Hindlimb muscle (tissue), 1 donor: ENCODE results near the gene FAM117A. TPM values are rescaled to one million over a fixed set of nuclear protein-coding genes. Genes with fewer than 3 reads are reported as not detected.
"Not testable (repeated sequence)": the region's sequence is repeated elsewhere in the genome, so short reads cannot be mapped to it uniquely, and the experiment has no call there.

Experiments
- DNase-seq: peaks from one replicate; pipeline ENCODE4 v3.0.0-alpha.2; 2013
- polyA plus RNA-seq: library from polyadenylated mRNA; unstranded; fragments of 120-200 nt; gene quantifications from one replicate; pipeline ENCODE4 v1.2.1, GENCODE V29; 2013; ENCODE audit not compliant: insufficient read length

The FAM117A gene
- polyA plus RNA-seq, 1 donor, result 21.0 TPM

GRCh38 chr17:49762151-49762941, 1.6 kb downstream of the FAM117A start:
- no peak for DNase-seq

GRCh38 chr17:49760932-49761558, 2.9 kb downstream of the FAM117A start:
- DNase-seq, result no peak

- no peak for DNase-seq
Measured at GRCh38 chr17:49760296-49760695, 3.6 kb downstream of the FAM117A start.

- no peak for DNase-seq
Measured at GRCh38 chr17:49759203-49759602, 4.7 kb downstream of the FAM117A start.

GRCh38 chr17:49758464-49759010, 5.4 kb downstream of the FAM117A start:
- not testable (repeated sequence) for DNase-seq

GRCh38 chr17:49757151-49757777, 6.7 kb downstream of the FAM117A start:
- no peak for DNase-seq

- DNase-seq, result no peak
Measured at GRCh38 chr17:49756323-49757150, 7.4 kb downstream of the FAM117A start.

- DNase-seq, result no peak
Measured at GRCh38 chr17:49755663-49756283, 8.2 kb downstream of the FAM117A start.

GRCh38 chr17:49753959-49754391, 10.0 kb downstream of the FAM117A start:
- DNase-seq, result no peak

GRCh38 chr17:49752508-49752907, 11.4 kb downstream of the FAM117A start:
- no peak for DNase-seq

- DNase-seq, result no peak
Measured at GRCh38 chr17:49749730-49750129, 14.2 kb downstream of the FAM117A start.

GRCh38 chr17:49748791-49749190, 15.1 kb downstream of the FAM117A start:
- DNase-seq, result no peak

GRCh38 chr17:49748223-49748622, 15.7 kb downstream of the FAM117A start:
- DNase-seq, result no peak

GRCh38 chr17:49747632-49748031, 16.3 kb downstream of the FAM117A start:
- no peak for DNase-seq

- no peak for DNase-seq
Measured at GRCh38 chr17:49746791-49747490, 17.0 kb downstream of the FAM117A start.

GRCh38 chr17:49745175-49746139, 18.5 kb downstream of the FAM117A start:
- DNase-seq, result no peak

- no peak for DNase-seq
Measured at GRCh38 chr17:49742166-49742638, 21.7 kb downstream of the FAM117A start.

GRCh38 chr17:49741692-49742076, 22.2 kb downstream of the FAM117A start:
- DNase-seq, result no peak

- DNase-seq, result no peak
Measured at GRCh38 chr17:49741009-49741691, 22.8 kb downstream of the FAM117A start.
